Prostate gland (tissue), 2 donors: ENCODE data around the gene RPL35A.

ENCODE experiments used
- POLR2A ChIP-seq: fragments of 450-650 bp; IDR thresholded peaks from one replicate; pipeline ENCODE4 v1.6.1; 2016; ENCODE audit warnings: antibody characterized with exemption, mild to moderate bottlenecking
- TF ChIP-seq, protein P1 (sequence below), 4 experiments: fragments of 200-600 bp in 2 of 4; fragments of 450-650 bp in 2 of 4; sonication (generic) in 2 of 4; IDR thresholded peaks; 1 replicate in 3 of 4; 2 replicates in 1 of 4; pipeline ENCODE4 v1.5.1; 2016 to 2019; ENCODE audit warnings: antibody characterized with exemption in 4 of 4, mild to moderate bottlenecking in 2 of 4, moderate library complexity in 2 of 4

DNA sequence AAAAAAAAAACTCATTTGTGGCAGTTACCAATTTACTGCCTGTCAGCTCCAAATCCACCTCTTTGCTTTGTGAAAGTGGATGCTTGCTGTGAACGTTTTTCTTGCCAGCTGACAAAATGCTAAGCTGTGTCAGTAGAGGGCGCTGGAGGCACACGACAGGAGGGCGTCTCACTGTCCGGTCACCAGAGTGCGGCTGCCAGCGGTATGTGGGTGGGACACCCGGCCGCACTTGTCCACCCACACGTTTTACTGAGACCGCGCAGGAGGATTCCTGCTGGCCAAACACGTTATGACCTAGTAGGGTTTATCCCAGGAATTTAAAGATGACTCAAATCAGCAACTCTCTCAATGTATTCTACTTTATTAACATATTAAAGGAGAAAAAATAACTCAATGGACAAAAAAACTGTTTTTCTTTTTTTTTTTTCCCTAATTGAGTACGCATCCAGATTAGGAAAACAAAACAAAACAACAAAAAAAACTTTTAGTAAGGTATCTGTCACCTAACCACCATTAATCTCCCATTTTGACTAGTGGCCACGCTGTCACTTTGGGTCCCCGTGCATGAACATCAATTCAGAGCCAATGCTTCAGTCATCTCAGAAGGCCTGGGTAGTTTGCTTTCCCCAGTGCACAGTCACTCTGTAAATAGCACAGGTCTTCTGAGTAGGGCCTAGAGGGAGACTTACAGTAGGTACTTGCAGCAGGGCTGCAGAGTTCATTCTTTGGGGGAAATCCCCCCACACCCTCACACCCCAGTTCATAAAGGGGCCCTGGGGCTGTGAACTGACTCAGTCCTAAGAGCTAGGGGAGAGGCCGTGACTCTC is 43.8 kb upstream of the RPL35A start:
- no peak for TF ChIP-seq POLR2A
- TF ChIP-seq, protein P1, sequence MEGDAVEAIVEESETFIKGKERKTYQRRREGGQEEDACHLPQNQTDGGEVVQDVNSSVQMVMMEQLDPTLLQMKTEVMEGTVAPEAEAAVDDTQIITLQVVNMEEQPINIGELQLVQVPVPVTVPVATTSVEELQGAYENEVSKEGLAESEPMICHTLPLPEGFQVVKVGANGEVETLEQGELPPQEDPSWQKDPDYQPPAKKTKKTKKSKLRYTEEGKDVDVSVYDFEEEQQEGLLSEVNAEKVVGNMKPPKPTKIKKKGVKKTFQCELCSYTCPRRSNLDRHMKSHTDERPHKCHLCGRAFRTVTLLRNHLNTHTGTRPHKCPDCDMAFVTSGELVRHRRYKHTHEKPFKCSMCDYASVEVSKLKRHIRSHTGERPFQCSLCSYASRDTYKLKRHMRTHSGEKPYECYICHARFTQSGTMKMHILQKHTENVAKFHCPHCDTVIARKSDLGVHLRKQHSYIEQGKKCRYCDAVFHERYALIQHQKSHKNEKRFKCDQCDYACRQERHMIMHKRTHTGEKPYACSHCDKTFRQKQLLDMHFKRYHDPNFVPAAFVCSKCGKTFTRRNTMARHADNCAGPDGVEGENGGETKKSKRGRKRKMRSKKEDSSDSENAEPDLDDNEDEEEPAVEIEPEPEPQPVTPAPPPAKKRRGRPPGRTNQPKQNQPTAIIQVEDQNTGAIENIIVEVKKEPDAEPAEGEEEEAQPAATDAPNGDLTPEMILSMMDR (IDR thresholded peaks at IDR 0.05) = peak; percentile 71 to 88 (median 80)
